ENCODE results near the gene AP2A2. TPM values are rescaled to one million over a fixed set of nuclear protein-coding genes. Genes with fewer than 3 reads are reported as not detected.

Gene AP2A2
- total RNA-seq, 1 experiment from 2014 or later = 55.5 TPM

GRCh38 chr11:1042626-1043562 is 117.2 kb downstream of the AP2A2 start:
- no peak overlapping the region for H2AFZ ChIP-seq (ENCODE audit: low read depth, low read length, poor library complexity, severe bottlenecking)
- H4K20me1 ChIP-seq (ENCODE audit: insufficient read depth) = no peaks in the 10 kb centered on the region
- H3K9ac ChIP-seq (ENCODE audit: low read length) = no peak overlapping the region
- ChIA-PET POLR2A (no interaction called here), RAD21 (ENCODE audit: low non-redundant PET in 1 of 2, low total read pairs in 2 of 2, uncharacterized antibody in 2 of 2, unreplicated experiment in 2 of 2) (no interaction called here), CTCF (no interaction called here)
- H3K4me2 ChIP-seq (ENCODE audit: low read length) = no peak overlapping the region
- no peaks in the 10 kb centered on the region for H3K79me2 ChIP-seq (ENCODE audit: insufficient read depth, low read length)
- no peaks in the 10 kb centered on the region for H3K9me2 ChIP-seq (ENCODE audit: insufficient read depth)
- H3K4me3 ChIP-seq (replicated peaks in 1 of 2; ENCODE audit: low read depth in 1 of 2, low read length in 2 of 2) = no peak overlapping the region
- no TSS peak for BruUV-seq (replicated peaks)
- H3K27ac ChIP-seq (ENCODE audit: low read depth, low read length) = no peak overlapping the region
- no peak for ATAC-seq
- TF ChIP-seq ZNF274 (IDR thresholded peaks at IDR 0.05; ENCODE audit: low read depth, low read length) (no peak), SIN3A (IDR thresholded peaks at IDR 0.05; ENCODE audit: low read depth) (no peak), EGR1 (IDR thresholded peaks at IDR 0.05; ENCODE audit: low read depth) (no peak), ZBTB33 (IDR thresholded peaks at IDR 0.05; ENCODE audit: extremely low read depth, insufficient replicate concordance, low read length) (no peak), SP1 (IDR thresholded peaks at IDR 0.05; ENCODE audit: low read depth) (no peak), CBX3 (IDR thresholded peaks at IDR 0.05; ENCODE audit: low read depth) (no peak), CTCF (IDR thresholded peaks at IDR 0.05 in 2 of 3, conservative IDR thresholded peaks at IDR 0.05 in 1 of 3; ENCODE audit: borderline replicate concordance in 1 of 3, insufficient read depth in 1 of 3, low read depth in 2 of 3, low read length in 2 of 3) (no peak), RAD21 (IDR thresholded peaks at IDR 0.05; ENCODE audit: low read depth) (no peak)
- H3K27me3 ChIP-seq (ENCODE audit: insufficient read depth, low read length) = no peaks in the 10 kb centered on the region
- no peaks in the 10 kb centered on the region for H3K4me1 ChIP-seq (ENCODE audit: control insufficient read depth in 1 of 2, insufficient read depth in 2 of 2, low read length in 2 of 2)
- intact Hi-C loops (cut with micrococcal nuclease) = no loop called here
- H3K36me3 ChIP-seq (ENCODE audit: control insufficient read depth in 1 of 2, insufficient read depth in 2 of 2, low read length in 2 of 2) = no peaks in the 10 kb centered on the region
- no peaks in the 10 kb centered on the region for H3K9me3 ChIP-seq (ENCODE audit: control insufficient read depth in 1 of 2, insufficient read depth in 1 of 2, low read depth in 1 of 2, low read length in 2 of 2)
- no peak for DNase-seq (ENCODE audit: low read depth, low spot score)
